NCI-H2029 (cell line): ENCODE measurements around the gene SAA2.
"Not testable (repeated sequence)": the region's sequence is repeated elsewhere in the genome, so short reads cannot be mapped to it uniquely, and the experiment has no call there.

Experiments
- DNase-seq: peaks from one replicate; lab custom pipeline; 2025; lab: John Stamatoyannopoulos, UW

Gene SAA2

GRCh38 chr11:18248561-18248960 is at the start of gene SAA2:
SAA2 (minus strand) TSS chr11:18248668; CDS start chr11:18248011, 657 bp downstream.
- no peak for DNase-seq

- no peak for DNase-seq
These were observed 46.8 kb upstream of the SAA2 start for GRCh38 chr11:18295316-18295715.

GRCh38 chr11:18294862-18295261 is 46.4 kb upstream of the SAA2 start:
- no peak for DNase-seq

DNA sequence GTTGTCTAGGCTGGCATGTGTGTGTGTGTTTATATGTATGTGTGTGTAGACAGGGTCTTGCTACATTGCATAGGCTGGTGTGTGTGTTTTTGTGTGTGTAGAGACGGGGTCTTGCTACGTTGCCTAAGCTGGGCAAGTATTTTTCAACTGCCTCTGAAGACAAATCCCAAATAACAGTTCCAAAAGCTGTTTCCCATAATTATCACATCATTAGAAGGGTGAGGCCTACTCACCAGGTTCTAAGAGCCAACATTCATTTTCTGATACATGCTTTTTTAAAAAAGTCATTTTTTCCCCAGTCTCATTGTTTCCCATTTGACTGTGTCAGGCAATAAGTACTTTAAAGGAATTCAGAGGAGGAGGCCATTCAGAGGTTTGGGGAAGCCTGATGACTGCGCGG is 40.4 kb upstream of the SAA2 start:
- no peak for DNase-seq

DNA sequence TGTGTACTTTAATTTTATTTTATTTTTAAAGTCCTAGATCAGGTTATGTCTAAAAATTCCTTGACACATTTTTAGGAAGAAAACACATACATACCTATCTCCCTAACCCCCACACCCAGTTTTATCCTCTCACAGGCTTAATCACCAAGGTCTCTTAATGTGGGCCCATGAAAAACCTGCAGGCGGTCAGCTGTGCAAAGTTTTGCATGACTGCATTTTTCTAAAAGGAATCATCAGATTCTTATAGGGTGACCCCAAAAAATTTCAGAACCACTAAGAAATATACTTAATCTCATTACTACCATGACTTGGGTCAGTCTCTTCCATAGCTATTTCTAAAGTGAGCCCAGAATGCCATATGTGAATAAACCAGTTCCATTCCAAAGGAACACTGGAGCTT is 37.4 kb upstream of the SAA2 start:
- DNase-seq, result no peak

DNA sequence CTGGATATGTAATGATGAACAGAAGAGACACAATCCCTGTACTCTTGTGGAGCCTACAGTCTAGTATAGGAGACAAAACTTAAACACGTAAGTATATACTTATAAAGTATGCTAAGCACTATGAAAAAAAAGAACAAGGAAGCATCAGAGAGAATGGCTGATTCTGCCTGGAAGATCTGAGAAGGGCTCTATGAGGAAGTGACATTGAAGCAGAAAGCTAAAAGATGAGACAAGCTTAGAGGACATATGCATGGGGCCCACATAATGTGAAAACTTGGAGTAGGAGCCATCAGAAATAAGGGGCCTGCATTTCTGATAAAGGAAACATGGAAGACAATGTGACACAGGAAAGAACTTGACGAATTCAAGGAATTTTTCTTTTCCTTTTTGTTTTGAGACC is 34.2 kb upstream of the SAA2 start:
- DNase-seq, result no peak

- no peak for DNase-seq
These were observed 32.1 kb upstream of the SAA2 start for GRCh38 chr11:18280438-18281045.

GRCh38 chr11:18277565-18278271 is 29.2 kb upstream of the SAA2 start:
- DNase-seq, result no peak

DNA sequence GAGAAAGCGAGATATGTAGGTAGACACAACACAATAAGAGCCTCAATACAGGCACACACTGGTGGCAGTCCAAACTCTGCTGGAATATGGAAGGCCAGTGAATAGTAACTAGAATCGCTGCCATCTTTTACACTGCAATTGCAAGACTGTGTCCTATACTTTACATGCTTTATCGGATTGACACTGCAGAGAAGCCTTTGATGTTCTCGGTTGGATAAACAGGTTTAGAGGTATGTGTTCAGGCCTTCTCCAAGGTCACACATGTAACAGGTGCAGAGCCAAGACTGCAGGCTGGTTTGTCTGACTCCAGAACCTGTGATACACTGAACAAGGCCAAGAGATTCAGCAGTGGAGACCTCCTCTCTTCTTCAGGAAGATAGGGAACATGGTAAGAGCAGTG is 22.7 kb upstream of the SAA2 start:
- no peak for DNase-seq

- no peak for DNase-seq
These were observed 21.6 kb upstream of the SAA2 start for GRCh38 chr11:18270102-18270501.

DNA sequence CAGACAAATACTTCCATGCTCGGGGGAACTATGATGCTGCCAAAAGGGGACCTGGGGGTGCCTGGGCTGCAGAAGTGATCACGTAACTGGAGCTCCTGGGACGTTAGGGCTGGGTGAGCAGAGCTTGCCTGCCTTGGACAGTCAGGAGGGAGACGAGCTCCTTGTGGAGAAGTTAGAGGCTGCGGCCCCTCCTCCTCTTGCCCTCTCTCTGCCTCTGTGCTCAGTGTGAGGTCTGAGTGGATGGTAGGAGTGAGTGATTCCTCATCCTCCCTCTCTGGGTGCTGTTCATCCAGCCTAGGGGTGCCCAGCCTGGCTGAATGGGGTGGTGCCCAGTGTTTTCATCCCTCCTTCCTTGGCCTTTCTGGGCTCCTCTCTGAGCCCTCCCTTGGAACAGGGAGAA is 20.8 kb upstream of the SAA2 start:
- not testable (repeated sequence) for DNase-seq

DNA sequence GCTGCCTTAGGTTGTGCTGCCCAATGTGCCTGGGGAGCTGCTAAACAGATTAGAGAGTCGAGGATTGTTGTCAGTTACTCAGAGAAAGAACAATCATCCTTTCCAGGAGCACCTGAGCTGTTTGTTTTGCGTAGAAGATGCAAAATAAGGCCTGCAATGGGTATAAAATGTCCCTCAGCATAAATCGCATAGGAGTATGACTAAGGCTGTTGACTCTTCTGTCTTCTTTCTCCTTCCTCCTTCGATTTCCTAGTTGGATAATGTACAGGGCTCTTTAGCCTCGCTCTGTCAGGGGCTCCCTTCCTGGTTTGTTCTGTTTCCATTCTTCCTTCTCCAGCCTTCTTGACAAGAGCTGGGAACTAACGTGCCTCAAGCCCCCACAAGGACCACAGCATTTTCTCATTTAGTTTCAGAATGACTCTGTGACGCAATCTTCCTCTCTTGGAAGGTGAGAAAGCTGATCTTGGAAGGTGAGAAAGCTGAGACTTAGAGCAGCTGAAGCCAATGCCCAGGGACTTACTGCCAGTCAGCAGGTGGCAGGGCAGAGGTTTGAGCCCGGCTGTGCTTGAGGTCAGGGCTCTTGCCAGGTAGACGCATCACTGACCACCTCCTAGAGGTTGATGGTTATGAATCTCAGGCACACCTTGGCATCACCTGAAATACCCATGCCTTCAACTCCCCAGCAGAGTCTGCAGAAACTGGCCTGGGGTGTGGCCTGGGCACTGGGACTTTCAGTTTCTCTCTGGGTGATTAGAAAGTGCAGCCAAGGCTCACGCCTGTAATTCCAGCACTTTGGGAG is 19.1 kb upstream of the SAA2 start:
- DNase-seq, result not testable (repeated sequence)

- DNase-seq, result no peak
These were observed 17.5 kb upstream of the SAA2 start, which contains the start of gene SAA1 for GRCh38 chr11:18265949-18266348. SAA1 (plus strand) TSS chr11:18266264; CDS start chr11:18266888, 624 bp downstream.

DNA sequence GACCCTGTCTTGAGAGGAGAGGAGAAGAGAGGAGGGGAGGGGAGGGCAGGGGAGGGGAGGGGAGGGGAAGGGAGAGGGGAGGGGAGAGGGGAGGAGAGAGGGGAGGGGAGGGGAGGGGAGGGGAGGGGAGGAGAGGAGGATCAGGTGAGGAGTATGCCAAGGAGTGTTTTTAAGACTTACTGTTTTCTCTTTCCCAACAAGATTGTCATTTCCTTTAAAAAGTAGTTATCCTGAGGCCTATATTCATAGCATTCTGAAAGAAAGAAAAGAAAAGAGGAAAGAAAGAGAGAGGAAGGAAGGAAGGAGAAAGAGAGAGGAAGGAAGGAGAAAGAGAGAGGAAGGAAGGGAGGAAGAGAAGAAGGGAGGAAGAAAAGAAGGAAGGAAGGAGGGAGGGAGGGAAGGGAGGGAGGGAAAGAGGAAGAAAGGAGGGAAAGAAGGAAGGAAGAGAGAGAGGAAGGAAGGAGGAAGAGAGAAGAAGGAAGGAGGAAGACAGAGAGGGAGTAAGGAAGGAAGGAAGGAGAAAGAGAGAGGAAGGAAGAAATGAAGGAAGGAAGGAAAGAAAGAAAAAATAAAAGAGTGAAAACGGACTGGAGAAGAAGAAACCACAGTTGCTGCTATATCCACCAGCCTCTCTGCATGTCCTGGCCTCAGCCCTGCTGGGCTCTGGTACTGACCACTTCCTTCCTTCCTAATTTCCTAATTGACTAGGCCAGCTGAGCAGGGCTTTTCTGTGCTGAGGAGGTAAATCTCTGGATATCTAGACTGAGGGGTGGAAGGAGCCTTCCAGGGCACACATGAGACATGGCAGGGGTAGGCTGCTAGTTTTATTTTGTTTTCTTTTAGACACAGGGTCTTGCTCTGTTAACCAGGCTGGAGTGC is 16.4 kb upstream of the SAA2 start:
- DNase-seq, result no peak

DNA sequence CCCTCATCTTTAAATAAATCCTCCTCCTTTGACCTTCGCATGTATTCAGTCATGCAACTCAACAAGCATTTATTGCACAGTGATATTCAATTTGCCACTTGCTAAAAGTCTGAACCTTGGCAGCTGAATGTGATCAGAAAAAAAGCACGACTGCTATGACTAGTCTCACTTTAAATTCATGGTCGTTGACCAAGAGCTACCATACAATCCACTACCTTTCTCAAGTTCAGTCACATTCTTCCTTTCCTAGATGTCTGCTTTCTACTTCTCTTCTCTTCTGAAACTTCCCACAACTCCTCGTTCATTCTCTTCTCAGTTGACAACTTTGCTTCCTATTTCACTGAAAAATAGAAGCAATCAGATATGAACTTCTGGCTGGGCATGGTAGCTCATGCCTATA is 15.6 kb upstream of the SAA2 start:
- no peak for DNase-seq

DNA sequence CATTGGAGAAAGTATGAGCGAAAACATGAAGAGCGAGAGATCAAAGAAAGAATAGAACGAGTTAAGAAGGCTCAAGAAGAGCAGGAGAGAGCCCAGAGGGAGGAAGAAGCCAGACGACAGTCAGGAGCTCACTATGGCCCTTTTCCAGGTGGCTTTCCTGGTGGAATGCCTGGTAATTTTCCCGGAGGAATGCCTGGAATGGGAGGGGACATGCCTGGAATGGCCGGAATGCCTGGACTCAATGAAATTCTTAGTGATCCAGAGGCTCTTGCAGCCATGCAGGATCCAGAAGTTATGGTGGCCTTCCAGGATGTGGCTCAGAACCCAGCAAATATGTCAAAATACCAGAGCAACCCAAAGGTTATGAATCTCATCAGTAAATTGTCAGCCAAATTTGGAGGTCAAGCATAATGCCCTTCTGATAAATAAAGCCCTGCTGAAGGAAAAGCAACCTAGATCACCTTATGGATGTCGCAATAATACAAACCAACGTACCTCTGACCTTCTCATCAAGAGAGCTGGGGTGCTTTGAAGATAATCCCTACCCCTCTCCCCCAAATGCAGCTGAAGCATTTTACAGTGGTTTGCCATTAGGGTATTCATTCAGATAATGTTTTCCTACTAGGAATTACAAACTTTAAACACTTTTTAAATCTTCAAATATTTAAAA is 14.3 kb upstream of the SAA2 start:
- DNase-seq, result not testable (repeated sequence)

DNA sequence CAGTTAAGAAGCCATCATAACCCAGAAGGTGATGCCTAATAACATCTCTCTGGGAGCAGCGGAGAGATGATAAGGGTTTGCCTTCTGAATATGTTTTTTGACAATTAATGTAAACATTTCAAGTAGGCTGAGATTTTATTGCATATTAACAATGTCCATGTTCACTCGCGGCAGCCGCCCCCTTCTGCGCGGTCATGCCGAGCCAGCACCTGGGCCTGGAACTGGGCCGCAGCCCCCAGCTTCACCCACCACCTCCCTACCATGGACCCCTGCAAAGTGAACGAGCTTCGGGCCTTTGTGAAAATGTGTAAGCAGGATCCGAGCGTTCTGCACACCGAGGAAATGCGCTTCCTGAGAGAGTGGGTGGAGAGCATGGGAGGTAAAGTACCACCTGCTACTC is 13.3 kb upstream of the SAA2 start:
- no peak for DNase-seq

- DNase-seq, result peak; percentile 1
These were observed 10.8 kb upstream of the SAA2 start for GRCh38 chr11:18259259-18259658.

- DNase-seq, result no peak
These were observed 6.4 kb upstream of the SAA2 start for GRCh38 chr11:18254781-18255361.

- no peak for DNase-seq
These were observed 5.4 kb upstream of the SAA2 start for GRCh38 chr11:18253778-18254338.

DNA sequence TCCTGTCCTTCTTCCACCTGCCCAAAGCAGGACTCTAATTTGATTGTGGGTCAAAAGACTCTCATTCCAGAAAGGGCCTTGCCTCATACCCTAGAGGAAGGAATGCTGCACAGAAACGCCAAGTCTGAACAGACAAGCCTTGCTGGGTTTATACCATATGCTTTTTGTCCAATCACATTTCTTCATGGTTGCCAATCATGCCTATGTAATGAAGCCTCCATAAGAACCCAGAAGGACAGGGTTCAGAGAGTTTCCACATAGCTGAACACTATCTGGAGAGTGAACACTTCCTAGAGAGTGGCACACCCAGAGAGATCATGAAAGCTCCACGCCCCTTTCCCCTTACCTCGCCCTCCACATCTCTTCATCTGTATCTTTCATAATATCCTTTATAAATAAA is 4.8 kb upstream of the SAA2 start:
- no peak for DNase-seq
